Measurements from ENCODE around the gene SOBP.

The SOBP gene

GRCh38 chr6:107642095-107642860 is 152.4 kb downstream of the SOBP start:
- no peak overlapping the region for H3K27ac ChIP-seq (ENCODE audit: extremely low read depth, low read depth, low read length)
- TF ChIP-seq KLF1 (tag by site-specific recombination; IDR thresholded peaks at IDR 0.05) = peak; percentile 43; the same call in 1 of the 2 replicates
- no peak for TF ChIP-seq TCF7L2 (IDR thresholded peaks at IDR 0.05; ENCODE audit: borderline replicate concordance, low read depth, low read length)
- no peak for TF ChIP-seq ZBTB17 (tag by site-specific recombination; IDR thresholded peaks at IDR 0.05)
- no peak for TF ChIP-seq ZNF175 (tag by site-specific recombination; IDR thresholded peaks at IDR 0.05)
- H3K9me3 ChIP-seq (ENCODE audit: control insufficient read depth, insufficient read depth, low read depth, low read length) = no peaks in the 10 kb centered on the region
- CTCF ChIA-PET = interaction anchor here (0.8 to 1.1 kb wide), 3 partner anchors 15 to 304 kb away, joined by 3 to 5 read pairs (median 3); no protein-coding TSS in a partner anchor
- no peak overlapping the region for H3K4me3 ChIP-seq (ENCODE audit: low read depth, low read length)
- H3K4me1 ChIP-seq (ENCODE audit: control insufficient read depth, insufficient read depth, low read length) = peaks cover 8% of the 10 kb centered on the region; the same call in 1 of the 2 replicates
- POLR2A ChIA-PET = no interaction called here
- peaks cover 0 to 5% of the 10 kb centered on the region in 2 experiments; a peak in 1 of 3 replicates for H3K36me3 ChIP-seq (ENCODE audit: control insufficient read depth in 2 of 2, insufficient read depth in 1 of 2, low read length in 2 of 2)

GRCh38 chr6:107642861-107643328 is 153.0 kb downstream of the SOBP start:
- ChIA-PET CTCF (interaction anchor here (0.8 to 1.1 kb wide), 3 partner anchors 14 to 305 kb away, joined by 3 to 5 read pairs (median 3); no protein-coding TSS in a partner anchor), POLR2A (no interaction called here)
- no peak overlapping the region for H3K4me3 ChIP-seq (ENCODE audit: low read depth, low read length)
- H3K9me3 ChIP-seq (ENCODE audit: control insufficient read depth, insufficient read depth, low read depth, low read length) = no peaks in the 10 kb centered on the region
- peaks cover 8% of the 10 kb centered on the region; the same call in 1 of the 2 replicates for H3K4me1 ChIP-seq (ENCODE audit: control insufficient read depth, insufficient read depth, low read length)
- no peak overlapping the region for H3K27ac ChIP-seq (ENCODE audit: extremely low read depth, low read depth, low read length)
- TF ChIP-seq PRDM6 (tag by site-specific recombination; IDR thresholded peaks at IDR 0.05) (peak; percentile 39; the same call in 1 of the 2 replicates), ZBTB44 (tag by site-specific recombination; IDR thresholded peaks at IDR 0.05) (no peak), INSM2 (tag by site-specific recombination; IDR thresholded peaks at IDR 0.05) (no peak), ZNF518A (tag by site-specific recombination; conservative IDR thresholded peaks at IDR 0.05; ENCODE audit: low read depth) (no peak), ZSCAN5A (tag by site-specific recombination; IDR thresholded peaks at IDR 0.05) (no peak)
- H3K36me3 ChIP-seq (ENCODE audit: control insufficient read depth in 2 of 2, insufficient read depth in 1 of 2, low read length in 2 of 2) = peaks cover 0 to 3% of the 10 kb centered on the region in 2 experiments; a peak in 1 of 3 replicates

All from HEK293 (cell line).